ENCODE measurements around the gene RYR3. TPM values are rescaled to one million over a fixed set of nuclear protein-coding genes. Genes with fewer than 3 reads are reported as not detected.

Gene RYR3
- total RNA-seq, 5 donors from 2014 or later (not counting 1 experiment from before 2014, with no cell fraction given) = 0.03 to 0.07 (median 0.04) TPM; not detected in 1

DNA sequence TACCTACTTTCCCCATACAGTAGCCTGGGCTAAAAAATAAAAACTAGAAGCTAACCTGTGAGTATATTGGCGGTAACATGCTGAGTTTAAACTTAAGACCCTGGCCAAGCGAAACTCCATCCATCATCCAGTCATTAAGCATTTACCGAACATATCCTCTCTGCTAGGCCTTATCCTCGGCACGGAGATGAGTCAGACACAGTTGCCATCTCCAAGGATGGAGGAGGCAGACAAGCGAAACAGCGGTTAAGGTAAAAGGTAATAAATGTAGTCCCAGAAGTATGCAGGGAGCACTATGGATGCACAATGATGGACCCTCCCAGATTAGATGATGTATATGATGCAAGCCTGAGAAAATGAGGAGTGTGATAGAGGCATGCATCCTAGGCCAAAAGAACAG is 143.6 kb downstream of the RYR3 start:
- no peaks in the 10 kb centered on the region for H3K36me3 Mint-ChIP-seq
- 100% methylated on average over 6 of the region's 7 CpGs for WGBS (ENCODE audit: insufficient coverage)
- no peak overlapping the region for H3K4me3 Mint-ChIP-seq

DNA sequence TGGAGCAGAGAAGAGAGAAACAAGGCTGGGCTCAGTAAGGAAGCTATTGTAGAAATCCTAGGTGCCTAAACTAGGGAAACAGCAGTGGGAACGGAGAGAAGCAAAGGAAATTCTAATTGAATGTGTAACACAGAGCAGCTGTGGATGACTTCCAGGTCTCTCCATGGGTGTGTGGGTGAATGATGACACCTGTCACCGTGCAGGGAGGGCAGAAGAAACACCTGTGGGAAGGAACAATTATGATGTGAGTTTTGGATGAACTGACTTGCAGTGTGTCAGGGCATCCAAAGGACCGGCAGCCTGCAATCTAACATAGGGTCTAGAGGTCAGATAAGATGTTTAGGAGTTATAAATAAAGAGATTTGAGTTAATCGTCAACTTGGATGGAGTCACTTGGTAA is 144.2 kb downstream of the RYR3 start:
- 72% methylated on average over 4 of the region's 4 CpGs for WGBS (ENCODE audit: insufficient coverage)
- no peaks in the 10 kb centered on the region for H3K27me3 ChIP-seq (replicated peaks in 1 of 2; ENCODE audit: control insufficient read depth in 2 of 2, extremely low read depth in 1 of 2, insufficient read depth in 2 of 2, low read length in 1 of 2)
- Mint-ChIP-seq H3K27me3 (peaks cover 0 to 6% of the 10 kb centered on the region in 2 donors), H3K27ac (no peak overlapping the region), H3K36me3 (no peaks in the 10 kb centered on the region), H3K4me1 (no peaks in the 10 kb centered on the region), H3K4me3 (no peak overlapping the region), H3K9me3 (peaks cover 0 to 3% (median 0%) of the 10 kb centered on the region in 3 donors)
- no peaks in the 10 kb centered on the region for H3K4me1 ChIP-seq (ENCODE audit: control insufficient read depth in 1 of 2, extremely low read depth in 1 of 2, insufficient read depth in 2 of 2, low read length in 2 of 2)
- no peak for DNase-seq
- no peaks in the 10 kb centered on the region for H3K36me3 ChIP-seq (ENCODE audit: control insufficient read depth in 2 of 2, extremely low read depth in 1 of 2, insufficient read depth in 1 of 2, low read length in 1 of 2)
- H3K9me3 ChIP-seq = no peaks in the 10 kb centered on the region
- no peak overlapping the region for H3K27ac ChIP-seq (ENCODE audit: low read length)
- no peak for ATAC-seq (replicated peaks in 1 of 4)
- POLR2A ChIA-PET = interaction anchor here in 1 of 2 donors (0.6 kb wide), 1 partner anchor 56 kb away, joined by 8 read pairs; no protein-coding TSS in a partner anchor
- no peak overlapping the region for H3K4me3 ChIP-seq (ENCODE audit: control insufficient read depth in 1 of 2, extremely low read depth in 1 of 2, low read length in 1 of 2)
- CTCF ChIA-PET = no interaction called here

More for the DNA sequence above, 143.6 kb downstream of the RYR3 start:
- Mint-ChIP-seq H3K27ac (no peak overlapping the region), H3K4me1 (no peaks in the 10 kb centered on the region), H3K27me3 (peaks cover 3 to 10% of the 10 kb centered on the region in 2 donors), H3K9me3 (peaks cover 0 to 3% (median 0%) of the 10 kb centered on the region in 3 donors)
- Histone ChIP-seq H3K4me1 (ENCODE audit: control insufficient read depth in 1 of 2, extremely low read depth in 1 of 2, insufficient read depth in 2 of 2, low read length in 2 of 2) (no peaks in the 10 kb centered on the region), H3K27me3 (replicated peaks in 1 of 2; ENCODE audit: control insufficient read depth in 2 of 2, extremely low read depth in 1 of 2, insufficient read depth in 2 of 2, low read length in 1 of 2) (no peaks in the 10 kb centered on the region), H3K36me3 (ENCODE audit: control insufficient read depth in 2 of 2, extremely low read depth in 1 of 2, insufficient read depth in 1 of 2, low read length in 1 of 2) (no peaks in the 10 kb centered on the region), H3K4me3 (ENCODE audit: control insufficient read depth in 1 of 2, extremely low read depth in 1 of 2, low read length in 1 of 2) (no peak overlapping the region), H3K9me3 (no peaks in the 10 kb centered on the region), H3K27ac (ENCODE audit: low read length) (no peak overlapping the region)
- DNase-seq = no peak
- no peak for ATAC-seq (replicated peaks in 1 of 4)
- ChIA-PET POLR2A (no interaction called here), CTCF (no interaction called here)

DNA sequence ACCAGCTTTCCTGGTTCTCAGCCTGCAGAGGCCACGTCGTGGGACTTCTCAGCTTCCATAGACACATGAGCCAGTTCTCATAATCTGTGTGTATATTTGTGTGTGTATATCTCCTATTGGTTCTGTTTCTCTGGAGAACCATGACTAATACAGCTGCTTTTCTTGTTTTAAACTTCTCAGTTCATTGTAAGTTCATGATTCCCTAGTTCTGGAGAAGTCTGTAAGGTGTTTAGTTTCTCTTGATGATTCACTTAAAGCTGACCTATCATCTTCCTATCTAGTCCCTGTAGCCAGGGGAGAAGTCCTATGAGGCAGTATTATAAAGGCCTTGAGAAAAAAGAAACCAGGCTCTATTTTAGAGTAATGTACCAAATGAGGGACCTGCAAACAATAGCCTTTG is 147.7 kb downstream of the RYR3 start:
- Mint-ChIP-seq H3K9me3 (peaks cover 0 to 3% (median 0%) of the 10 kb centered on the region in 3 donors), H3K27ac (no peak overlapping the region), H3K36me3 (no peaks in the 10 kb centered on the region), H3K4me1 (no peaks in the 10 kb centered on the region), H3K4me3 (no peak overlapping the region), H3K27me3 (peaks cover 0 to 6% of the 10 kb centered on the region in 2 donors)
- DNase-seq (no peak), ATAC-seq (replicated peaks in 1 of 4) (no peak)
- CTCF ChIA-PET = no interaction called here
- Histone ChIP-seq H3K4me1 (ENCODE audit: control insufficient read depth in 1 of 2, extremely low read depth in 1 of 2, insufficient read depth in 2 of 2, low read length in 2 of 2) (no peaks in the 10 kb centered on the region), H3K9me3 (no peaks in the 10 kb centered on the region), H3K4me3 (ENCODE audit: control insufficient read depth in 1 of 2, extremely low read depth in 1 of 2, low read length in 1 of 2) (no peak overlapping the region), H3K27me3 (replicated peaks in 1 of 2; ENCODE audit: control insufficient read depth in 2 of 2, extremely low read depth in 1 of 2, insufficient read depth in 2 of 2, low read length in 1 of 2) (no peaks in the 10 kb centered on the region), H3K36me3 (ENCODE audit: control insufficient read depth in 2 of 2, extremely low read depth in 1 of 2, insufficient read depth in 1 of 2, low read length in 1 of 2) (no peaks in the 10 kb centered on the region), H3K27ac (ENCODE audit: low read length) (no peak overlapping the region)
- POLR2A ChIA-PET = no interaction called here
- WGBS (ENCODE audit: insufficient coverage) = no CpG with 5 or more reads among the region's 2 CpGs

DNA sequence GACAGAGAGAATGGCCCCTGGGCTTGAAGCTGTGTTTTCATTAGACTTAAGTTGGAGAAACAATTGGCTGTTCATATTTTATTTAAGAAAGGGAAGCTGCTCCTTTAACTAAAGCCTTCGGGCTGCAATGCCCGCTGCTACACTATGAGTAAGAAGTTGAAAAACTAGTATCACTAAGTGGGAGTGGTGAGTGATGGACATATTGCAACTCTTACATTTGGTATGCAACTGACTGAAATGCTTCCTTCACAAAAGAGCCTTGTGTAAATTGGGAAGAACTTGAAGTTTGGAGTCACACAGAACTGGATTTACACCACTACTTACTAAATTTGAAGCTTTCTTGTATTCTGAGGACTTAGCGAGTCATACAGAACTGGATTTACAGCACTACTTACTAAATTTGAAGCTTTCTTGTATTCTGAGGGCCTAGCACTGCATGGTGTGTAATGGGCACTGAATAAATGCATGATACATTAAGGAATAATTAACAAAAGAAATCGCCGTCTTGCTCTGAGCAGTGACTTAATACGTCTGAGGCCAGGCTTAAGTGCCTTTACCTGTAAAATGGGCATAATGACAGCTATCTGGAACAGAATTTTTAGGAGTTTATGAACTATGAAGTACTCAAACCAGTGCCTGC is 149.5 kb downstream of the RYR3 start:
- peaks cover 0 to 3% (median 0%) of the 10 kb centered on the region in 3 donors for H3K9me3 Mint-ChIP-seq
- no peaks in the 10 kb centered on the region for H3K36me3 Mint-ChIP-seq
- CTCF ChIA-PET = no interaction called here
- POLR2A ChIA-PET = no interaction called here
- DNase-seq = no peak
- ATAC-seq (replicated peaks in 1 of 4) = no peak
- H3K27me3 Mint-ChIP-seq = peaks cover 0 to 6% of the 10 kb centered on the region in 2 donors
- 80% methylated on average over 1 of the region's 6 CpGs for WGBS (ENCODE audit: insufficient coverage)
- H3K27ac Mint-ChIP-seq = no peak overlapping the region
- H3K4me1 Mint-ChIP-seq = no peaks in the 10 kb centered on the region
- Histone ChIP-seq H3K27ac (ENCODE audit: low read length) (no peak overlapping the region), H3K36me3 (ENCODE audit: control insufficient read depth in 2 of 2, extremely low read depth in 1 of 2, insufficient read depth in 1 of 2, low read length in 1 of 2) (no peaks in the 10 kb centered on the region), H3K27me3 (replicated peaks in 1 of 2; ENCODE audit: control insufficient read depth in 2 of 2, extremely low read depth in 1 of 2, insufficient read depth in 2 of 2, low read length in 1 of 2) (no peaks in the 10 kb centered on the region), H3K4me1 (ENCODE audit: control insufficient read depth in 1 of 2, extremely low read depth in 1 of 2, insufficient read depth in 2 of 2, low read length in 2 of 2) (no peaks in the 10 kb centered on the region), H3K4me3 (ENCODE audit: control insufficient read depth in 1 of 2, extremely low read depth in 1 of 2, low read length in 1 of 2) (no peak overlapping the region), H3K9me3 (no peaks in the 10 kb centered on the region)
- no peak overlapping the region for H3K4me3 Mint-ChIP-seq

DNA sequence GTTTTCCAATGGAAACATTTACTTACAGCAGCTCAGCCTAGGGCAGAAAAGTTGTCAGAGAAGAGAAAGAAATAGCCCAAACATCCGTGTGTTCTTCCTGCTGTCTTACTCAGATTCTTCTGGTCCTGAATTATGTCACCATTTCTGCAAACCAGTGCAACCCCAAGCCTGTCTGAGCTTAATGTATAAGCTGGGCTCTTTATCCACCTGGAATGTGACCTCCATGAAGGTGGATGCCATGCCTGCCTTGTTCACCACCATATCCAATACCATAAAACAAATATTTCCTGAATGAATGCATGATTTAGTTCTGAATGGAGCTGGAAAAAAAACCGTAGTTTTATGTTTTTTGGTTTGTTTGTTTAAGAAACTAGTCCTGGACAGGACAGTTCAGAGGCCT is 150.9 kb downstream of the RYR3 start:
- Histone ChIP-seq H3K4me3 (ENCODE audit: control insufficient read depth in 1 of 2, extremely low read depth in 1 of 2, low read length in 1 of 2) (no peak overlapping the region), H3K4me1 (ENCODE audit: control insufficient read depth in 1 of 2, extremely low read depth in 1 of 2, insufficient read depth in 2 of 2, low read length in 2 of 2) (no peaks in the 10 kb centered on the region), H3K9me3 (no peaks in the 10 kb centered on the region), H3K36me3 (ENCODE audit: control insufficient read depth in 2 of 2, extremely low read depth in 1 of 2, insufficient read depth in 1 of 2, low read length in 1 of 2) (no peaks in the 10 kb centered on the region), H3K27ac (ENCODE audit: low read length) (no peak overlapping the region), H3K27me3 (replicated peaks in 1 of 2; ENCODE audit: control insufficient read depth in 2 of 2, extremely low read depth in 1 of 2, insufficient read depth in 2 of 2, low read length in 1 of 2) (no peaks in the 10 kb centered on the region)
- H3K27me3 Mint-ChIP-seq = peaks cover 0 to 14% of the 10 kb centered on the region in 2 donors
- no peak overlapping the region for H3K27ac Mint-ChIP-seq
- H3K4me1 Mint-ChIP-seq = no peaks in the 10 kb centered on the region
- ChIA-PET POLR2A (no interaction called here), CTCF (no interaction called here)
- no peak for ATAC-seq (replicated peaks in 1 of 4)
- H3K36me3 Mint-ChIP-seq = no peaks in the 10 kb centered on the region
- no peak overlapping the region for H3K4me3 Mint-ChIP-seq
- 83% methylated on average over 2 of the region's 2 CpGs for WGBS (ENCODE audit: insufficient coverage)
- peaks cover 0 to 3% (median 0%) of the 10 kb centered on the region in 3 donors for H3K9me3 Mint-ChIP-seq
- no peak for DNase-seq

DNA sequence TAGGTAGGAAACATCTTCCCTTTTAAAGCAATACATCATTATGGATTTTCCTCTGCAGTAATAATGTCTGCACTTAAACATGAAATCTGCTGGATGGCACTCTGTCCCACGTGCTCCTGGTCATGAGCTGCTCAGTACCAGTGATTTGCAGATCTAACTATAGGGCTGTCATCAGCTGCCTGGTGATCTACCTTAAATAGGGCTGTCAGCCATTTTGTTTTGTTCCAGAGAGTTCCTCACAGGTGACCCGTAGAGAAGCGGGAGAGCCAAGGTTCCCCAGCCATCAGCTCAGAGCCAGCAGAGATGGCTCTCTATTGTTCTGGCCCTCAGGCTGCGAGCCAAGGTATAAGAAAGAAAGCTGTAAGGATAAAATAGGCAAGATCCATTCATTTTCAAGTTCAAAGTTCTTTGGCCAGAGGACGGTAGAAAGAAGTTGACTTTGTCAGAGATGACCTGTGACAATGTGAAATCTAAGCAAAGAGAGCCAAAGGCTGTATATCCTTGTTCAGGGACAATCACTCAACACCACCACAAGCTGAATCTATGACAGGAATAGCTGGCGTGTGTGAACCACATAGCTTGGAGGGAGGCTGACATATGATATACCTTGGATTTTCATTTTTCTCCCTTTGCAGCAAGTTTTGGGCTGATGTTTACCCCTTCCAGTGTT is 156.5 kb downstream of the RYR3 start:
- H3K36me3 Mint-ChIP-seq = no peaks in the 10 kb centered on the region
- no peak for ATAC-seq (replicated peaks in 1 of 4)
- POLR2A ChIA-PET = no interaction called here
- CTCF ChIA-PET = no interaction called here
- WGBS (ENCODE audit: insufficient coverage) = 89% methylated on average over 4 of the region's 6 CpGs
- no peaks in the 10 kb centered on the region for H3K9me3 Mint-ChIP-seq
- no peak overlapping the region for H3K4me3 Mint-ChIP-seq
- Histone ChIP-seq H3K4me1 (ENCODE audit: control insufficient read depth in 1 of 2, extremely low read depth in 1 of 2, insufficient read depth in 2 of 2, low read length in 2 of 2) (no peaks in the 10 kb centered on the region), H3K36me3 (ENCODE audit: control insufficient read depth in 2 of 2, extremely low read depth in 1 of 2, insufficient read depth in 1 of 2, low read length in 1 of 2) (no peaks in the 10 kb centered on the region), H3K27ac (ENCODE audit: low read length) (no peak overlapping the region), H3K27me3 (replicated peaks in 1 of 2; ENCODE audit: control insufficient read depth in 2 of 2, extremely low read depth in 1 of 2, insufficient read depth in 2 of 2, low read length in 1 of 2) (peaks cover 0 to 3% of the 10 kb centered on the region in 2 experiments), H3K9me3 (no peaks in the 10 kb centered on the region), H3K4me3 (ENCODE audit: control insufficient read depth in 1 of 2, extremely low read depth in 1 of 2, low read length in 1 of 2) (no peak overlapping the region)
- DNase-seq = no peak
- no peak overlapping the region for H3K27ac Mint-ChIP-seq
- H3K4me1 Mint-ChIP-seq = no peaks in the 10 kb centered on the region
- peaks cover 3 to 12% of the 10 kb centered on the region in 2 donors for H3K27me3 Mint-ChIP-seq
